ENCODE results near the gene INPP5A. TPM values are rescaled to one million over a fixed set of nuclear protein-coding genes. Genes with fewer than 3 reads are reported as not detected.

Gene INPP5A
- total RNA-seq, 2 experiments from 2014 or later: 9.1 to 9.9 TPM

DNA sequence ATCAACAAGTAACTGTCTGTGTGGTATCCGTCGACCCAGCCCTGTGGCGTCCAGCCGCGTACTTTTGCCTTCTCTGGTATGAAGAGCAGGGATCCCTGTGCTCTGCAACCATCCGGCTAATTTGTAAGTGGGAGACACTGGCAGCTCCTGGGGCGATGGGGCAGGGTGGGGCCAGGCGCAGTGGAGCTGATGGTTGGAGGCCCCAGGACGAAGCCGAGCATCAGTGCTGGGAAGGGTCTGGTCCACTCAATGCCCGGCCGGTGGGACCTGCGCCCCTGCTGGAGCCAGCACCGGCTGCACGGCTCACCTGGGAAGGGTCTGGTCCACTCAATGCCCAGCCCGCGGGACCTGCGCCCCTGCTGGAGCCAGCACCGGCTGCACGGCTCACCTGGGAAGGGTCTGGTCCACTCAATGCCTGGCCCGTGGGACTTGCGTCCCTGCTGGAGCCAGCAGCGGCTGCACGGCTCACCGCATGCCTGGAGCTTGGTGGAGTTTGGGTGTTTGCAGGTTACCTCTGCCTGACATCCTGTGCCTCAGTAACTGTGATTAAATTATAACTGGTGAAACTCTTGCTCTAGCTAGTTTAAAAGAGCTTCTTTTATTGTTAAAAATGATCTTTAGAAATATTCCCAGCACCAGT, 152.3 kb downstream of the INPP5A start:
- Mint-ChIP-seq H3K27ac (no peak overlapping the region), H3K4me1 (peaks cover 7% of the 10 kb centered on the region), H3K9me3 (peaks cover 5% of the 10 kb centered on the region), H3K27me3 (no peaks in the 10 kb centered on the region), H3K4me3 (no peak overlapping the region), H3K36me3 (ENCODE audit: low read depth) (peaks cover 8% of the 10 kb centered on the region)
- CTCF ChIA-PET: interaction anchor here (0.7 kb wide), 1 partner anchor 21 kb away, joined by 3 read pairs; no protein-coding TSS in a partner anchor
- POLR2A ChIA-PET: no interaction called here
- no peak for DNase-seq

DNA sequence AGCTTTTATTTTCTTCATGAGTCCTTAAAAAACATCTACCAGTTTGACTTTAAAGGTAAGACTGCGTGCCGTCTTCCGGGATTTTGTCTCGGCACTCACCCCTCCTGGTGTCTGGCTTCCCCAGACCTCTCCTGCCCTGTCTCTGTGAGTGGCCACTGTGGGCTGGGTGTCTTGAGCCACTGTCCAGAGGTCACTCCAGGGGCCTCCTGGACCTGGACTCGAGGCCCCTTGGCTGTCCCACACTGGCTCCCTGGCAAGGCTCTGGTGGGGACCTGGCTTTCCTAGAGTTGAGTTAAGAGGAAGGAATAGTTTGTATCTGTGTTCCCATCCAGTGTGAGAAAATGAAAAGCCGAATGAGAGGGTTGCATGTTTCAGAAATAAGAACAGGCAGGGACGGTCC, 152.8 kb downstream of the INPP5A start:
- H3K4me1 Mint-ChIP-seq: peaks cover 1% of the 10 kb centered on the region
- ChIA-PET CTCF (interaction anchor here (0.7 kb wide), 1 partner anchor 22 kb away, joined by 3 read pairs; no protein-coding TSS in a partner anchor), POLR2A (no interaction called here)
- no peak overlapping the region for H3K27ac Mint-ChIP-seq
- H3K9me3 Mint-ChIP-seq: peaks cover 11% of the 10 kb centered on the region
- no peak overlapping the region for H3K4me3 Mint-ChIP-seq
- no peaks in the 10 kb centered on the region for H3K27me3 Mint-ChIP-seq
- H3K36me3 Mint-ChIP-seq (ENCODE audit: low read depth): peaks cover 8% of the 10 kb centered on the region
- no peak for DNase-seq

DNA sequence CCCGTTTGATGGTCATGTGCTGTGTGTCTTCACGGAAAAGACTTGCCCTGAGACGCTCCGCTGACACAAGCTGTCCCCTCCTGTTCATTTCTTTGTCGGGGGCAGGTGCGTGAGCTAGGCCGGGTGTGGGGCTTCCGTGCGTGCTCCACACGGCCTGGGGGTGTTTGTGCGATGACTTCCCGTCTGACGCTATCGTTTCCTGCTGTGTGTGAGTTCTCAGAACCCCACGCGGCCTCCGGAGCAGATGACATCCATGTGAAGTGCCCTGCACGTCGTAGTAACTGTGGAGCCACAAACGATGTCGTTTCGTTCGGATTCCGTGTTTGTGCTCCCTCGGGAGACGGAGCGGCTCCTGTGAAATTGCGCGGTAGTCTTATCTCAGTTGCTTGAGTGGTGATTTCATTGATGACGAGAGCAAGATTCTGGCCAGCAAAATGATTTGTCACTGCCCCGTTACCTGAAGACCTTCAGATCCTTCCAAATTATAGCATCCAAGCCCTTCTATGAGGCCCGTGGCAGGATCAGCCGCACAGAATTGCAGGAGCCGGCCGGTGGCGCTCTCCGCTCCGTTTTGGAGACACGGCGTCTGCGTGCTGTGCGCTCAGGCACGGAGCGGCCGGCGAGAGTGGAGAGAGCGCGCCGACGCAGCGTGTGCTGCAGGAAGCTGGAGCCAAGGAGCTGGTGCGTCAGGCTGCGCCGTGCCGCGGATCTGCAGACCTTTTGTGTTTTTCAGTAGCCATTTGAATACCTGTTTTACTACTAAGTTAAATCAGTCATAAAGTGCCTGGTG, 153.4 kb downstream of the INPP5A start:
- no peak overlapping the region for H3K4me3 Mint-ChIP-seq
- ChIA-PET POLR2A (no interaction called here), CTCF (no interaction called here)
- H3K9me3 Mint-ChIP-seq: peaks cover 13% of the 10 kb centered on the region
- peaks cover 8% of the 10 kb centered on the region for H3K36me3 Mint-ChIP-seq (ENCODE audit: low read depth)
- no peak for DNase-seq
- H3K27me3 Mint-ChIP-seq: no peaks in the 10 kb centered on the region
- H3K27ac Mint-ChIP-seq: no peak overlapping the region
- peaks cover 5% of the 10 kb centered on the region for H3K4me1 Mint-ChIP-seq

DNA sequence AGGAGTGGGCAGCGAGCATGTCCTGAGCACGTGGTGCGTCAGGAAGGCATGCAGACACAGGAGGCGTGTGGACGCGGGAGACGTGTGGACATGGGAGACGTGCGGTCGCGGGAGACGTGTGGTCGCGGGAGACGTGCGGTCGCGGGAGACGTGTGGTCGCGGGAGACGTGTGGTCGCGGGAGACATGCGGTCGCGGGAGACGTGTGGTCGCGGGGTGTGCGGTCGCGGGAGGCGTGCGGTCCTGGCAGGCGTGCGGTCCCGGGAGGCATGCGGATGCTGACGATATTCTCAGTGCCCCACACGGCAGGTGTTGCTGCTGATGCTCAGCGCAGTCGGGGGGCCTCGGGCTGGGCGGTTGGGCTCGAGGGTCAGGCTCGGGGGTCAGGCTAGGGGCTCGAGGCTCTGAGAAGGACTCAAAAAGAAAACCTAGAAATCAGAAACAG, 154.1 kb downstream of the INPP5A start:
- Mint-ChIP-seq H3K27me3 (no peaks in the 10 kb centered on the region), H3K4me1 (peaks cover 9% of the 10 kb centered on the region), H3K9me3 (peaks cover 13% of the 10 kb centered on the region), H3K4me3 (no peak overlapping the region), H3K36me3 (ENCODE audit: low read depth) (peaks cover 8% of the 10 kb centered on the region), H3K27ac (no peak overlapping the region)
- POLR2A ChIA-PET: no interaction called here
- no peak for DNase-seq
- CTCF ChIA-PET: no interaction called here

DNA sequence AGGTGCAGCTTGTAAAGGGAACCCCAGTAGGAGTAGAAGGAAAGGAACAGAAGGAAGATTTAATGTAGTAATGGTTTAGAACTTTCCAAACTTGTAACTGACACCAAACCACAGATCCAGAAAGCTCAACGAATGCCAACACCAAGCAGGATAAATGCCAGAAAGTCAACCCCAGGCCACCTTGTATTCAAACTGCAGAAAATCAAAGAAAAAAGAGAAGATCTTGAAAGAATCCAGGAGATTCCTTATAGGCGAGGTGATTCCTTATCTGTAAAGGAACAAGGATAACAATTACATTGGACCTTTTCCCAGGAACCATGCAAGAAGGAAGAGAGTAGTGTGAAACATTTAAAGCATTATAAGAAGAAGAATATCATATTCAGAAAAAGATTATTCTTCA, 154.7 kb downstream of the INPP5A start:
- peaks cover 13% of the 10 kb centered on the region for H3K9me3 Mint-ChIP-seq
- ChIA-PET CTCF (no interaction called here), POLR2A (no interaction called here)

DNA sequence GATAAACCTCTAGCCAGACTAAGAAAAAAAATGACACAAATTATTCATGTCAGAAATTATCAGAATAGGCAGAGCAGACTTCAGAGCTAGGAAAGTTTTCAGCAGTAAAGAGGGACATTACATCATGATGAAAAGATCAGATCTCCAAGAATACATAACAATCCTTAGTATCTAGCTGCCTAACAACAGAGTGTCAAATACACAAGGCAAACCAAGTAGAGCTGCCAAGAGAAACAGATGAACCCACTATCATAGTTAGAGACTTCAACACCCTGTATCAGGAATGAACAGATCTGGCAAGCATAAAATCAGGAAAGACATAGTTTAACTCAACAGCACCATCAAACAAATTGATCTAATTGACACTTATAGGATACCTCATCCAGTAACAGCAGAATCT, 156.1 kb downstream of the INPP5A start:
- Mint-ChIP-seq H3K4me3 (no peak overlapping the region), H3K9me3 (peaks cover 10% of the 10 kb centered on the region), H3K27ac (no peak overlapping the region), H3K27me3 (no peaks in the 10 kb centered on the region), H3K36me3 (ENCODE audit: low read depth) (peaks cover 8% of the 10 kb centered on the region), H3K4me1 (peaks cover 9% of the 10 kb centered on the region)
- DNase-seq: no peak
- POLR2A ChIA-PET: no interaction called here
- CTCF ChIA-PET: interaction anchor here (1.3 kb wide), 1 partner anchor 43 kb away, joined by 3 read pairs; no protein-coding TSS in a partner anchor

More for the DNA sequence above, 154.7 kb downstream of the INPP5A start:
- Mint-ChIP-seq H3K4me3 (no peak overlapping the region), H3K27me3 (no peaks in the 10 kb centered on the region), H3K27ac (no peak overlapping the region), H3K4me1 (peaks cover 9% of the 10 kb centered on the region), H3K36me3 (ENCODE audit: low read depth) (peaks cover 8% of the 10 kb centered on the region)
- no peak for DNase-seq

DNA sequence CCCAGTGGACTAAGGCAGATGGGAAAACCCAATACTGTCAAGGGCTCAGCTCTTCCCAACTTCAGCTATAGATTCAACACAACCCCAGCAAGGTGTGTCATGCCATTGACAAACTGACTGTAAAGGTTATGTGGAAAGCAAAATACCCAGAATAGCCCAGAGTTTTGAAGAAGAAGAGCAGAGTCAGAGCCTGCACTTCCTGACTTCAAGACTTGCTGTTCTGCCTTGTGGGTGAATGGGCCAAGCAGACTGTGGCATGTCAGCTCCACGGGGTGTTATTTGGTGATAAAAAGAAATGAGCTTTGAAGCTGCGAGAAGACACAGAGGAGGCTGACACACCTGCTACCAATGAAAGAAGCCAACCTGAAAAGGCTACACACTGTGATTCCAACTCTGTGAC, 158.6 kb downstream of the INPP5A start:
- ChIA-PET POLR2A (no interaction called here), CTCF (interaction anchor here (1.3 to 1.4 kb wide), 2 partner anchors 10 to 42 kb away, joined by 5 read pairs; no protein-coding TSS in a partner anchor)
- no peak for DNase-seq

DNA sequence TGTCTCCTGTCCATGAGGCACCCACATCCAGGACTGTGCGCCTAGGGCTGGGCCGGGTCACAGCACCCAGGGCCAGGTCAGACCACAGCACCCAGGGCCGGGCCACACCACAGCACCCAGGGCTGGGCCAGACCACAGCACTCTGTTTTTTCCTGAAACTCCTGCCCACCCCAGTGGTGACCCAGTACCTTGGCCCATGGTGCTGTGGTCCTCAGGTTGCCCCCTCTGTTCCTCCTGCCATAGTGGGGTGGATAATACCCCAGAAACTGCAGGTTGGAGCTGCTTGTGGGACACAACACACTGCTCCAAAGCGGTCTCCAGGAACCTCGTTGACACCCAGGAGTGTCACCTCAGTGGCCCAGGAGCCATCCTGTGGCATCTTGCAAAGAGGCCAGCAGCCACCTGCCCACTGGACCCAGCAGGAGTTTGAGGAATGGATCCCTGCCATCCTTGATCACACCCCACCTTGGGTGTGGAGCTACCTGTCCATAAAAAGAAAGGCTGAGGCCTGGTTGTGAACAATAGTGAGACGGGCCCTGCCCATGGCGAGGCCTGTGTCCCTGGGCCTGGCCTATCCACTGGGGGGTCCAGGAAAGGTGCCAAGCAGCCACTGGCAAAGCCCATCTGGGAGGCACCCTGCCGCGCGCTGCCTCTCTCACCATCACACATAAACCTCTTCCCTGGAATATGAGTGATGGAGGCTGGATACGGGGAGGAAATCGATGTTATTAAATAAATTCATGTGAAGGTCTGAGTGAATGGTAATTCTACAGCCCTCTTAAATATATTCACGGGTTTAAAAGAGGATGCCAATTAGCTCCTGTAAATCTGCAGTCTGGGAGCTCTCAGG, 159.4 kb downstream of the INPP5A start:
- H3K27ac Mint-ChIP-seq: no peak overlapping the region
- H3K27me3 Mint-ChIP-seq: no peaks in the 10 kb centered on the region
- peaks cover 10% of the 10 kb centered on the region for H3K9me3 Mint-ChIP-seq
- peaks cover 2% of the 10 kb centered on the region for H3K36me3 Mint-ChIP-seq (ENCODE audit: low read depth)
- CTCF ChIA-PET: interaction anchor here (1.3 to 1.4 kb wide), 2 partner anchors 11 to 43 kb away, joined by 5 read pairs; no protein-coding TSS in a partner anchor
- H3K4me3 Mint-ChIP-seq: no peak overlapping the region
- no peak for DNase-seq
- peaks cover 9% of the 10 kb centered on the region for H3K4me1 Mint-ChIP-seq
- POLR2A ChIA-PET: no interaction called here

More for the DNA sequence above, 158.6 kb downstream of the INPP5A start:
- Mint-ChIP-seq H3K4me3 (no peak overlapping the region), H3K27me3 (no peaks in the 10 kb centered on the region), H3K36me3 (ENCODE audit: low read depth) (peaks cover 5% of the 10 kb centered on the region), H3K4me1 (peaks cover 9% of the 10 kb centered on the region), H3K9me3 (peaks cover 10% of the 10 kb centered on the region), H3K27ac (no peak overlapping the region)

DNA sequence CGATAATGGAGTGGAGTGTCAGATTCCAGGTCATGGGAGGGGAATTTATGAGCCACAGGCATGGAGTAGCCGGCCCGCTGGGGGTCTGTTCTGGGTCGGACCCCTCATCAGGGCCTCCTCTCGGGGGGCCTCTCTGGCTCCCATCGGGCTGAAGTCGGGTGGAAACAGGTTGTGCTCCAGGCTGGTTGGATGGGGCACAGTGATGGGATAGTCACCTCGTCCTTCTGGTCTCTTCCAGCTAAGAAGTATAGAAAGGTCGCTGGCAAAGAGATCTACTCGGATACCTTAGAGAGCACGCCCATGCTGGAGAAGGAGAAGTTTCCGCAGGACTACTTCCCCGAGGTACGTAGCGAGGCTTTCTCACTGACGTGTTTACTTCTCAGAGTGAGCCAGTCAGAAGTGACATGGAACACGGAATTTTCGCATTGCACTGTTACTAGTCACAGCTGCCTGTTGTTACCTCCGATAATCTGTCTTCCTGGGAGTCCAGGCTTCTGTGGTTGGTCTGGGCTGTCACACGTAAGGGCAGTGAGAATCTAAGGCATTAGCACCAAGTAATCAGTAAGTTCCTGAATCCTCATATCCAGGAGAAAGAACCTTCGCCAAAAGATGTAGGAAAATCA, 160.1 kb downstream of the INPP5A start:
- DNase-seq: no peak
- ChIA-PET CTCF (interaction anchor here (1.3 kb wide), 1 partner anchor 44 kb away, joined by 5 read pairs; no protein-coding TSS in a partner anchor), POLR2A (no interaction called here)
- peaks cover 4% of the 10 kb centered on the region for H3K36me3 Mint-ChIP-seq (ENCODE audit: low read depth)
- peaks cover 9% of the 10 kb centered on the region for H3K4me1 Mint-ChIP-seq
- no peak overlapping the region for H3K27ac Mint-ChIP-seq
- no peaks in the 10 kb centered on the region for H3K27me3 Mint-ChIP-seq
- no peak overlapping the region for H3K4me3 Mint-ChIP-seq
- peaks cover 12% of the 10 kb centered on the region for H3K9me3 Mint-ChIP-seq

DNA sequence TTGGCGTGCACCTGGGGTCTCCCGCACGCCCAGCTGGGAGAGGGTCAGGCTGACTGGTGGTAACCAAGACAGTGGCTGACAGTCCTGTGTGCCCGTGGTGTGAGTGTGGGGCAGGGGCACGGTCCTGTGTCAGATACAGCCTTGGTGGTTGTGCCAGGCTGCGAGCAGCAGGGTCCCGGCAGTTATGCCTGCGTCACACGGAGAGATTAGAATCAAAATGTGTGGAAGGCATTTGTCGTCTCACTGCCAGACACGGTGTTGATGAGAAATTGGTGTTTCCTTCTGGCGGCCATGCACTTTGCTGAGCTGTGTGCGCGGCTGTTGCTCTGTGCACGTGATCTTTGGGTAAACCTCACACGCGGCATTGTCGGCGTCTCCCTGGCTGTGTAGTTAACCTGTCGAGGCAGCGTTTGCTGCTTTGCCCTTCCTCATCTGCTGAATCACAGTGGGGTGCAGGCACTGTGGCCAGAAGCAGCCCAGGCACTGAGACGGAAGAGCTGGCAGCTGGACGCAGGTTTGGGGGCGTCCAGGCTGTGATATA, 160.7 kb downstream of the INPP5A start:
- ChIA-PET CTCF (interaction anchor here (0.9 kb wide), 1 partner anchor 80 kb away, joined by 3 read pairs; no protein-coding TSS in a partner anchor), POLR2A (no interaction called here)
- peaks cover 12% of the 10 kb centered on the region for H3K9me3 Mint-ChIP-seq
- no peak overlapping the region for H3K27ac Mint-ChIP-seq
- no peak for DNase-seq
- H3K4me3 Mint-ChIP-seq: no peak overlapping the region
- H3K4me1 Mint-ChIP-seq: peaks cover 9% of the 10 kb centered on the region
- no peaks in the 10 kb centered on the region for H3K27me3 Mint-ChIP-seq
- peaks cover 5% of the 10 kb centered on the region for H3K36me3 Mint-ChIP-seq (ENCODE audit: low read depth)

DNA sequence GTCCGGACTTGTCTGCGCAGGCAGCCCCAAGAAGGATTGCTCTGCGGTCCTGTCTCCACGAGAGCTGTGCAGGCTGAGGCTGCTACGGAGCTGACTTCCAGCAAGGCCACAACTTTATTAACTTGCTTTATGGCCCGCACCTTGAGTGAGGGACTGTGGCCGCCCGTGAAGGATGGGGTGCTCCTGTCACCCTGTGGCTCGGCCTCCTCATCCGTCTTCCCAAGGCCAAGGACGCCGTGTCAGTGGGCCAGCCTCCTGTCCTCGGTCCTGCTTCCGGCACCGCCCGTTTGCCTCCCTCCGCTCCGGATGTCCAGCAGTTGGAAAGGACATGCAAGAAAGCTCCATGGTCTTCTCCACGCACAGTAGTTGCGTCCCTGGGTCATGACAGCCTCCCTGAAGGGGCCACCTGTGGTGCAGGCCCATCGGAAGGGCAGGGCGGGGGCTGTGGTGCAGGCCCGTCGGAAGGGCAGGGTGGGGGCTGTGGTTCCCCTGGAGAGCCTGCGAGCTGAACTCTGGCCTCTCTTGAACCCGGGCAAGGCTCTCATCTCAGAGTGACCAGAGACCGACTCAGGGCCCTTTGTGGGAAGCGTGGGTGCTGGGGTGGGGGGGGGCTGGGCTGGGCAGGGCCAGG, 161.3 kb downstream of the INPP5A start:
- H3K9me3 Mint-ChIP-seq: peaks cover 12% of the 10 kb centered on the region
- no peak overlapping the region for H3K4me3 Mint-ChIP-seq
- peaks cover 8% of the 10 kb centered on the region for H3K36me3 Mint-ChIP-seq (ENCODE audit: low read depth)
- no peak for DNase-seq
- H3K27ac Mint-ChIP-seq: no peak overlapping the region
- H3K4me1 Mint-ChIP-seq: peaks cover 9% of the 10 kb centered on the region
- CTCF ChIA-PET: interaction anchor here (0.9 kb wide), 1 partner anchor 81 kb away, joined by 3 read pairs; no protein-coding TSS in a partner anchor
- no peaks in the 10 kb centered on the region for H3K27me3 Mint-ChIP-seq
- POLR2A ChIA-PET: no interaction called here

Measured in activated CD4-positive, alpha-beta T cell treated with anti-CD3 and anti-CD28 coated beads, Interleukin-2, amount 10 ng/mL, durations not matched to agents 7 days and 5 days (primary cell).